Measurements from ENCODE around the gene WWTR1. TPM values are rescaled to one million over a fixed set of nuclear protein-coding genes. Genes with fewer than 3 reads are reported as not detected.

WWTR1 gene
- total and polyA plus RNA-seq, 2 experiments from 2014 or later: 25.1 to 26.2 TPM

DNA sequence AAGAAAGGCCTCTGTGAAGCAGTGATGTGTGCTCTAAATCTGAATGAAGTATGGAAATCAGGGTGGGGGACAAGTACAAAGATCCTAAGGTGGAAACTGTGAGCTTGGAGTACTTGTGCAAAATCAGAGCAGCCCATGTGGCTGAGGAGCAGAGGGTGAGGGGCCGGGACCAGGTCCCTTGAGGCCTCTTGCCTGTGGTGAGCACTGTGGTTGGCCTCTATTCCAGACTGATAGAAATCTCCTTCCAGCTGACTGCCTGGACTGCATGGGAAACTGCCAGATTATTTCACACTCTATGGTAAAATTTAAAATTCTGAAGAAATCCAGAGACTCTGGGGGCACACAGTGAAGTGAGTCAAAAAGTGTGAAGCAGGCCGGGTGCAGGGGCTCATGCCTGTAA is 101.9 kb downstream of the WWTR1 start (continued):
- TF ChIP-seq, protein P1, sequence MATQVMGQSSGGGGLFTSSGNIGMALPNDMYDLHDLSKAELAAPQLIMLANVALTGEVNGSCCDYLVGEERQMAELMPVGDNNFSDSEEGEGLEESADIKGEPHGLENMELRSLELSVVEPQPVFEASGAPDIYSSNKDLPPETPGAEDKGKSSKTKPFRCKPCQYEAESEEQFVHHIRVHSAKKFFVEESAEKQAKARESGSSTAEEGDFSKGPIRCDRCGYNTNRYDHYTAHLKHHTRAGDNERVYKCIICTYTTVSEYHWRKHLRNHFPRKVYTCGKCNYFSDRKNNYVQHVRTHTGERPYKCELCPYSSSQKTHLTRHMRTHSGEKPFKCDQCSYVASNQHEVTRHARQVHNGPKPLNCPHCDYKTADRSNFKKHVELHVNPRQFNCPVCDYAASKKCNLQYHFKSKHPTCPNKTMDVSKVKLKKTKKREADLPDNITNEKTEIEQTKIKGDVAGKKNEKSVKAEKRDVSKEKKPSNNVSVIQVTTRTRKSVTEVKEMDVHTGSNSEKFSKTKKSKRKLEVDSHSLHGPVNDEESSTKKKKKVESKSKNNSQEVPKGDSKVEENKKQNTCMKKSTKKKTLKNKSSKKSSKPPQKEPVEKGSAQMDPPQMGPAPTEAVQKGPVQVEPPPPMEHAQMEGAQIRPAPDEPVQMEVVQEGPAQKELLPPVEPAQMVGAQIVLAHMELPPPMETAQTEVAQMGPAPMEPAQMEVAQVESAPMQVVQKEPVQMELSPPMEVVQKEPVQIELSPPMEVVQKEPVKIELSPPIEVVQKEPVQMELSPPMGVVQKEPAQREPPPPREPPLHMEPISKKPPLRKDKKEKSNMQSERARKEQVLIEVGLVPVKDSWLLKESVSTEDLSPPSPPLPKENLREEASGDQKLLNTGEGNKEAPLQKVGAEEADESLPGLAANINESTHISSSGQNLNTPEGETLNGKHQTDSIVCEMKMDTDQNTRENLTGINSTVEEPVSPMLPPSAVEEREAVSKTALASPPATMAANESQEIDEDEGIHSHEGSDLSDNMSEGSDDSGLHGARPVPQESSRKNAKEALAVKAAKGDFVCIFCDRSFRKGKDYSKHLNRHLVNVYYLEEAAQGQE (IDR thresholded peaks at IDR 0.05; ENCODE audit: unreplicated experiment): no peak
- no peak for TF ChIP-seq NANOG (IDR thresholded peaks at IDR 0.05; ENCODE audit: borderline replicate concordance)
- no peak for TF ChIP-seq STAT1 (IDR thresholded peaks at IDR 0.05; ENCODE audit: unreplicated experiment)
- TF ChIP-seq ZNF114 (CRISPR knock-in tag; IDR thresholded peaks at IDR 0.05): no peak
- TF ChIP-seq EZH2 (IDR thresholded peaks at IDR 0.05; ENCODE audit: low read depth, unreplicated experiment): no peak
- TF ChIP-seq, protein P2, sequence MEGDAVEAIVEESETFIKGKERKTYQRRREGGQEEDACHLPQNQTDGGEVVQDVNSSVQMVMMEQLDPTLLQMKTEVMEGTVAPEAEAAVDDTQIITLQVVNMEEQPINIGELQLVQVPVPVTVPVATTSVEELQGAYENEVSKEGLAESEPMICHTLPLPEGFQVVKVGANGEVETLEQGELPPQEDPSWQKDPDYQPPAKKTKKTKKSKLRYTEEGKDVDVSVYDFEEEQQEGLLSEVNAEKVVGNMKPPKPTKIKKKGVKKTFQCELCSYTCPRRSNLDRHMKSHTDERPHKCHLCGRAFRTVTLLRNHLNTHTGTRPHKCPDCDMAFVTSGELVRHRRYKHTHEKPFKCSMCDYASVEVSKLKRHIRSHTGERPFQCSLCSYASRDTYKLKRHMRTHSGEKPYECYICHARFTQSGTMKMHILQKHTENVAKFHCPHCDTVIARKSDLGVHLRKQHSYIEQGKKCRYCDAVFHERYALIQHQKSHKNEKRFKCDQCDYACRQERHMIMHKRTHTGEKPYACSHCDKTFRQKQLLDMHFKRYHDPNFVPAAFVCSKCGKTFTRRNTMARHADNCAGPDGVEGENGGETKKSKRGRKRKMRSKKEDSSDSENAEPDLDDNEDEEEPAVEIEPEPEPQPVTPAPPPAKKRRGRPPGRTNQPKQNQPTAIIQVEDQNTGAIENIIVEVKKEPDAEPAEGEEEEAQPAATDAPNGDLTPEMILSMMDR (conservative IDR thresholded peaks at IDR 0.05; ENCODE audit: low read depth in 2 of 2): no peak
- TF ChIP-seq POLR2AphosphoS5 (IDR thresholded peaks at IDR 0.05; ENCODE audit: low read depth): no peak
- TF ChIP-seq, protein P3, sequence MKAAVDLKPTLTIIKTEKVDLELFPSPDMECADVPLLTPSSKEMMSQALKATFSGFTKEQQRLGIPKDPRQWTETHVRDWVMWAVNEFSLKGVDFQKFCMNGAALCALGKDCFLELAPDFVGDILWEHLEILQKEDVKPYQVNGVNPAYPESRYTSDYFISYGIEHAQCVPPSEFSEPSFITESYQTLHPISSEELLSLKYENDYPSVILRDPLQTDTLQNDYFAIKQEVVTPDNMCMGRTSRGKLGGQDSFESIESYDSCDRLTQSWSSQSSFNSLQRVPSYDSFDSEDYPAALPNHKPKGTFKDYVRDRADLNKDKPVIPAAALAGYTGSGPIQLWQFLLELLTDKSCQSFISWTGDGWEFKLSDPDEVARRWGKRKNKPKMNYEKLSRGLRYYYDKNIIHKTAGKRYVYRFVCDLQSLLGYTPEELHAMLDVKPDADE (IDR thresholded peaks at IDR 0.05): no peak
- TF ChIP-seq EZH2phosphoT487 (IDR thresholded peaks at IDR 0.05; ENCODE audit: unreplicated experiment): no peak

DNA sequence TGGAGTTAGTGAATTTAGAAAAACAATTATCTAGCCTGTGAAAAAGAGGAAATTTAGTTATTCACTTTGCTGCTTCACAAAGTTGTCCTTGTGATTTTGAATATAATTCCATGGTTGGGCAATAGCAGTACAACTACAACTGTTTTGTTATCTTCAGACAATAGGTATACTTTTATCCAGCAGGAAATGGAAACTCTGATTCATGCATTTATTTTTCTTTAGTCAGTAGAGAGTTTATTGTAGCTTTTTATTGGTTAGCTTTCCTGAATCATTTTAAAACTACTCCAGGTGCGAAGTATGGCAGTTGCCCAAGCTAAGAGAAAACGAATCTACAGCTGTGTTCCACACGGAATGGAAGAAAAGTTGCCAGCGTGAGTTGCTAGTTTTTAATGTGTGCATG is 103.0 kb downstream of the WWTR1 start:
- DNase-seq (ENCODE audit: low spot score) (no peak), ATAC-seq (no peak)
- peak overlapping the region; percentile 38; the same call in 1 of the 2 replicates for H3K27ac Mint-ChIP-seq
- Histone ChIP-seq H3K79me2 (replicated peaks; ENCODE audit: insufficient read depth) (peaks cover 40% of the 10 kb centered on the region), H3K27me3 (ENCODE audit: insufficient read depth) (no peaks in the 10 kb centered on the region), H3F3A (replicated peaks; ENCODE audit: low read depth) (no peaks in the 10 kb centered on the region), H3K9me2 (ENCODE audit: insufficient read depth) (no peaks in the 10 kb centered on the region), H3K4me2 (no peak overlapping the region), H3K27ac (ENCODE audit: low read depth) (0 out of 2 replicates have a peak overlapping the region, but pooled peaks have one; percentile 5), H2AFZ (no peak overlapping the region), H3K4me3 (no peak overlapping the region), H3K4me1 (ENCODE audit: insufficient read depth) (peaks cover 25% of the 10 kb centered on the region), H3K36me3 (ENCODE audit: insufficient read depth) (no peaks in the 10 kb centered on the region), H4K20me1 (replicated peaks; ENCODE audit: insufficient read depth) (no peaks in the 10 kb centered on the region; the same call in 1 of the 2 replicates)
- H3K4me3 Mint-ChIP-seq: no peak overlapping the region
- no peaks in the 10 kb centered on the region for H3K9me3 Mint-ChIP-seq
- peaks cover 24% of the 10 kb centered on the region for H3K4me1 Mint-ChIP-seq
- H3K27me3 Mint-ChIP-seq (ENCODE audit: insufficient read depth, low read depth, poor library complexity): no peaks in the 10 kb centered on the region
- H3K36me3 Mint-ChIP-seq (ENCODE audit: low read depth): no peaks in the 10 kb centered on the region
- TF ChIP-seq JUNB (IDR thresholded peaks at IDR 0.05; ENCODE audit: unreplicated experiment) (no peak), POLR2AphosphoS5 (IDR thresholded peaks at IDR 0.05; ENCODE audit: low read depth) (no peak), ZNF331 (CRISPR knock-in tag; IDR thresholded peaks at IDR 0.05; ENCODE audit: low read depth) (no peak), NANOG (IDR thresholded peaks at IDR 0.05; ENCODE audit: borderline replicate concordance) (no peak), EZH2phosphoT487 (IDR thresholded peaks at IDR 0.05; ENCODE audit: unreplicated experiment) (no peak)
- TF ChIP-seq, protein P1 (IDR thresholded peaks at IDR 0.05; ENCODE audit: unreplicated experiment): no peak

All from GM23338 (cell line).